Activated CD4-positive, alpha-beta T cell treated with anti-CD3 and anti-CD28 coated beads, Interleukin-2, amount 10 ng/mL, durations not matched to agents 24 days and 14 days (primary cell): Measurements from ENCODE around the gene MIEN1. TPM values are rescaled to one million over a fixed set of nuclear protein-coding genes. Genes with fewer than 3 reads are reported as not detected.

Source experiments
- DNase-seq: peaks from one replicate; pipeline ENCODE4 v3.0.0; 2022
- H3K27ac Mint-ChIP-seq: one replicate; pipeline ENCODE4 v1.8.0; 2022; ENCODE audit warnings: mild to moderate bottlenecking, mixed read lengths
- H3K27me3 Mint-ChIP-seq: one replicate; pipeline ENCODE4 v1.8.0; 2022; ENCODE audit warnings: mixed read lengths
- H3K36me3 Mint-ChIP-seq: one replicate; pipeline ENCODE4 v1.8.0; 2022; ENCODE audit warnings: low read depth, mild to moderate bottlenecking, mixed read lengths
- H3K4me1 Mint-ChIP-seq: one replicate; pipeline ENCODE4 v1.8.0; 2021; ENCODE audit warnings: mixed read lengths
- H3K4me3 Mint-ChIP-seq: one replicate; pipeline ENCODE4 v1.8.0; 2022; ENCODE audit warnings: mild to moderate bottlenecking, moderate library complexity, mixed read lengths
- H3K9me3 Mint-ChIP-seq: one replicate; pipeline ENCODE4 v1.8.0; 2021; ENCODE audit warnings: mixed read lengths
- intact Hi-C: fragments of 100-400 bp; cut with micrococcal nuclease; formaldehyde crosslinking; loops from one replicate; pipeline ENCODE4 v1.15.1; 2023
- total RNA-seq: library from RNA; stranded (reverse); gene quantifications from 2 replicates; pipeline ENCODE4 v1.2.3, GENCODE V29; 2022

MIEN1 gene
- total RNA-seq, 1 donor from 2014 or later, result 29.8 TPM

GRCh38 chr17:39679521-39680192, 50.7 kb downstream of the MIEN1 start:
- Mint-ChIP-seq H3K9me3 (no peaks in the 10 kb centered on the region), H3K4me3 (peak overlapping the region; percentile 56), H3K36me3 (peaks cover 28% of the 10 kb centered on the region), H3K27me3 (no peaks in the 10 kb centered on the region), H3K27ac (peak overlapping the region; percentile 89), H3K4me1 (peaks cover 48% of the 10 kb centered on the region)
- peak; percentile 76 for DNase-seq
- intact Hi-C loops, result loop anchor here (10.0 kb wide), 1 partner anchor 245 kb away; the partner anchor contains the start of genes LRRC3C and ORMDL3

Other genes with a start within 250 kb of the MIEN1 start
- gene NEUROD2, start 122.6 kb downstream of the MIEN1 start, total RNA-seq, result not detected in 2 replicates
- not detected in 2 replicates for gene PPP1R1B, start 103.6 kb downstream of the MIEN1 start, total RNA-seq
- gene STARD3, start 93.4 kb downstream of the MIEN1 start, total RNA-seq, result 53.6 and 60.3 TPM in 2 replicates
- gene TCAP, start 65.2 kb downstream of the MIEN1 start, total RNA-seq, result 0.83 and 1.0 TPM in 2 replicates
- not detected in 2 replicates for gene PNMT, start 62.1 kb downstream of the MIEN1 start, total RNA-seq
- gene PGAP3, start 42.5 kb downstream of the MIEN1 start, total RNA-seq, result 12.5 and 13.5 TPM in 2 replicates
- gene ERBB2, start 30.5 kb downstream of the MIEN1 start, total RNA-seq, result 3.1 and 4.3 TPM in 2 replicates
- 0.30 TPM in 1 of 2 replicates, not detected in the other for gene GRB7, start 7.4 kb upstream of the MIEN1 start, total RNA-seq
- 14.7 and 15.9 TPM in 2 replicates for gene IKZF3, start 133.8 kb upstream of the MIEN1 start, total RNA-seq
- gene ZPBP2, start 137.7 kb upstream of the MIEN1 start, total RNA-seq, result not detected in 2 replicates
- gene GSDMB, start 188.1 kb upstream of the MIEN1 start, total RNA-seq, result 22.1 and 22.7 TPM in 2 replicates
- gene ORMDL3, start 197.1 kb upstream of the MIEN1 start, total RNA-seq, result 65.7 and 65.8 TPM in 2 replicates
- gene LRRC3C, start 197.2 kb upstream of the MIEN1 start, total RNA-seq, result not detected in 2 replicates
- 0.69 and 0.84 TPM in 2 replicates for gene GSDMA, start 232.5 kb upstream of the MIEN1 start, total RNA-seq